HG03060 (cell line): Measurements from ENCODE around the gene GAREM1.
"Not testable (repeated sequence)": the region's sequence is repeated elsewhere in the genome, so short reads cannot be mapped to it uniquely, and the experiment has no call there.

ENCODE experiments used
- ATAC-seq: cut with Tn5 transposase; IDR thresholded peaks from one replicate; pipeline ENCODE4 v1.9.1; 2021; ENCODE audit warnings: low read depth, moderate number of reproducible peaks; ENCODE audit not compliant: unreplicated experiment

Gene GAREM1

DNA sequence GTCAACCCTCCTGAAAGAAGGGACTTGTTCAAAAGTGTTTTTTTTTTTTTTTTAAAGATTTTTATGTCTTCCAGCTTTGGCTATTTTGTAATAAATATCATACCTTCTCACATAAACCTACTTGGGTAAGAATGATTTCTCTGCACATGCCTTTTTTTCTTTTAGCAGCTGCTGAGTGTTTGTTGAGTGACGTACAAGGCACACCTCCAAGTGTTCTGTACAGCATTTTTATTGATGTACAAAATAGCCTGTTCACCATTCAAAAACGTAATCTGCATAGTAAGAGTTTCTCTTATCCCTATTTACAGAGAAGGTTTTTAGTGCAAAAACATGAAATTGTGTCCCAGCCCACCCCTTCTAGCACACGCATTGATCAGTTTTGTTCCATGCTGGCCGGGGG is 203.2 kb downstream of the GAREM1 start:
- no peak for ATAC-seq

DNA sequence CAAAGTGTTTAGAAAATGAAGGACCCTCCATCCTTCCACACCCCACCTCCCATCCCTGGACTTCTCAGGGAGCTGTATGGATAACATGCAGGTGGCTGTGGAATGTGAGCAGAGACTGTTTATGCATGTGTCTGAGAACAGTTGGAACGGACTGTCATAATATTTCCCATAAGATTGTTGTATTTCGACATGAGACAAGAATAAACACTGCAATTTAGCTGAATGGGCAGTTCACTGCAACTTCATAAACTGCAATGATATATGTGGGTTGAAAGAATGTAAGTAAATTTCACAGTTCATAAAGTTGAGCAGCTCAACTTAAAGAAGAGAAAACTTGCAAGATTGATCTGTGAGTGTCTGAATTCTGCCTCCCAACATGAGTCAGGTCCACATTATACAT is 206.3 kb downstream of the GAREM1 start:
- no peak for ATAC-seq

DNA sequence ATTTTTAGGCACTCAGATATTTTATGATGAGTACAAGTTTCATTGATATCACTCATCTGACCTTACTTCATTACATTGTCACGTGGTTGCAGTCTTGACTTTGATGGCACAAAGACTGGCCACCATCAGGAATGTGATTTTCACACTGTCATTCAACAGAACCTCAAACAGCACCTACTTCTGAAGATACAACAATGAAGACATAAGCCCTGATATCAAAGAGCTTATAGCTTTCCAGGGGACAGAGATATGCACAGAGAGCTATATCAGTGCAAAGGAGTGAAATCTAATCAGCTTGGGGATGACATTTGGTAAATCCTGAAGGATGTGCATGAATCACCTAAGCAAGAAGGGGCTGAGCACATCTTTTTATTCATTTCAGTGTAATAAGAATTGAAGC is 208.6 kb downstream of the GAREM1 start:
- ATAC-seq: no peak

DNA sequence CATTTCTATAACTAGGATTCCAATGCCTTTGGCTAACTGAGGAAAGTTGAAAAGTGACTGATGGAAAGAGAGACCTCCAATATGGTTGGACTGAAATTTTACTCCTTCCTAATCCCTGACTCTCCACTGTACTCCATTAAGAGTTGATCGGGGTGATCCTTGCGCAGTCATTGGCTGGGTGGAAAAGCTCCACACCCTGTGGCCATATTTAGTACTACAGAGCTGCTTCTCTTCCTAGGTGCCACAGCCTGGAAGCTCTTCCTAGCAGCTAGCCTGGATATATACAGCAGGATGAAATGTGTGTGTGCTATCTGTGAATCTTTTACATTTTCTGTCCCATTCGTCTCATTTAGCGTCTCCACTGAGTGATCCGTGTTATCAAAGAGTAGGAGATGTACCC is 209.7 kb downstream of the GAREM1 start:
- ATAC-seq: no peak

DNA sequence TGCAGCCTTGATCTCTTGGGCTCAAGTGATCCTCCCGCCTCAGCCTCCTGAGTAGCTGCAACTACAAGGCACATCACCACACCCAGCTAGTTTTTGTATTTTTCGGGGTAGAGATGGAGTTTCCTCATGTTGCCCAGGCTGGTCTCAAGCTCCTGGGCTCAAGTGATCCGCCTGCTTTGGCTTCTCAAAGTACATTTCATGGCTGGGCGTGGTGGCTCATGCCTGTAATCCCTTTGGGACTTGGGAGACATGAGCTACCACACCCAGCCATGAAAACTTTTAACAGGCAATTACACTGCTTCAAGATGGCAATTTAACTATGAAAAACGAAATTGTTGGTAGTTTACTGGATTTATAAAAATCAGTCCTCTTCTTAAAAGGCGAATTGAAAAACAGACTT is 211.1 kb downstream of the GAREM1 start:
- no peak for ATAC-seq

DNA sequence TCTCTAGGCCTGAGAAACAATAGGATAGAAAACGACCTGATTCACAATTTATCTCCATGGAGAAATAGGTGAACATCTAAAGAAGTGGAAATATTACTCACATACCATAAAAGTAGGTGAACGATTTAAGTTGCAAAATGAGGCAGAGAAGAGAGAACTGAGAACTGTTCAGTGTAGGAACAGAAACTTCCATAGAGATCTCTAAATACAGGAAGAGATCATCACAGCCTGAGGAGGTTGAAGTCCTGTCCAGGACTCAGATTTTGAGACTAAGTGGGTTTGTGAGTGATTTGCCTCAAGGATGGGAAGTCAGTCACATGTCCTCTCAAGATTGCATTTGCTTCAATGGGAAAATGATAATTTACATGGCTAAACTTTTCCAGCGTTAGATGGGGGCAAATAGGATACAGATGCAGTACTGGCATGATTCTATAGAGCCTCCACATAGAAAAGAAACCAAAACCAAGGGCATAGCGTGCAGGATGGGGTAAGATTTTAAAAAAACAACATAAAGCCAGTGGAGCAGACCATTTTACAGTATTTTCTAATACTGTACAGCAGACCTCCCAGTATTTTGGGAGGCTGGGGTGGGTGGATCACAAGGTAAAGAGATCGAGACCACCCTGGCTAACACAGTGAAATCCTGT is 212.0 kb downstream of the GAREM1 start:
- no peak for ATAC-seq

DNA sequence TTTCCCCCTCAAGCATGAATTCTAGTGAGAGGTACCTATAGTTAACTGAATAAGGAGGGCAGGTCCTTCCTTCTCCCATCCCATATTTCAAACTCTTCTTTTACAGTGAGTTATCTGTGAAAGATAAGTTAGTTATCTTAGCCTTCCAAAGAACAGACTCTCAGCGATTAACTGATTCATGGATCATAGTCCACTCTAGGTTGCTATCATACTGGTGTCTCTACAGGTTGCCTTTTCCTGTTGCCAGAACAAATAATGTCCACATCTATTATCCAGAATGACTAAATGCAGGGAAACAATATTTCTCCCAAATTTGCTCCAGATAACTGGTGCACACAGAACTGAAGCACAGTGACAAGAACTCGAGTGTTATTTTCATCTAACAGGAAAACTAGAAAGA is 212.5 kb downstream of the GAREM1 start:
- ATAC-seq: no peak

DNA sequence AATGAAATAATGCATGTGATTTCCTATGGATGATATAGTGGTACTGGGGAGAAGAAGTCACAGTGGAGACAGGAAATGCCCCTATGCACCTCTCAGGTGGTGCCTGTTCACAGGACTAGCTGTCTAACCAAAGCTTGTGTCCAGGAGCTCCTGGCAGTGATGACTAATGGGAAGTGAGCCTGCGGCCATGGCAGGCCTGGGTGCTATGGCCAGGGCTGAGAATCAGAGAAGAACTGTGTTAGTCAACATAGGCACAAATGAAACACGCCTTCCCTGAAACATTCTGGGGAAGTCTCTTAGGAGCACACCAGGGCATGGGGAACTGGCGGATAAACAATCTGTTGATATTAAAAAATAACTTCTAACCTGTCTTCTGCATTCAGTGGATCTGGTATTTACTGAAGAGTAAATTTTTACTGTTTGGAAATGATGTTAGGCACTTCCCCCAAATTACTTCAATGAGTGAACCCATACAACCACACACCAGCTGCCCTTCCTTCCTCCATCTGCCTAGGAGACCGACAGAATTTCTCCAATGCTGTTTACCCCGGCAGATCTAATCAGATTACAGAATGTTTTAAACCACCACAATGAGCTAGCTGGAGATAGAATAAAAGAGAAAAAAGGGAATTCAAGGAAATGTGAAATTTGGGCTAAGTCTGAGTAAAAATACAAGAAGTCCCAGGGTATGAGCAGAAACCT is 213.4 kb downstream of the GAREM1 start:
- no peak for ATAC-seq

DNA sequence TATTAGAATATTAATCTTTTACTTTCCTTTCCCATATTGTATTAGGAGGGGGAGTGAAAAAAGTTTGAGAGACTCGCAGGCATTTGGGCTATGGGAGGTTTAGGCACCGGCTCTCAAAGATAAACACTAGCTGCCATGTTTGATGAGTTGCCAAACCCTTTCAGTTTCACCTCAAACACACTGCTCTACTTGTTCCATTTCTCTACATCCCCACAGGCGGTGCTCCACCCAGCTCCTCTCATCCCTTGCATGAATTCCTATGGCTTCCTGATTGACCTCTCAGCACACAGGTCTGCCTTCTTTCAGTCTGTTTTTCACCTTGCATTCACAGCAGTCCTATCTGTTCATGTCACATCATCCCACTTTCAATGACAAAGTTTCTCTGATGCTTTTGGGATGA is 215.1 kb downstream of the GAREM1 start:
- no peak for ATAC-seq

DNA sequence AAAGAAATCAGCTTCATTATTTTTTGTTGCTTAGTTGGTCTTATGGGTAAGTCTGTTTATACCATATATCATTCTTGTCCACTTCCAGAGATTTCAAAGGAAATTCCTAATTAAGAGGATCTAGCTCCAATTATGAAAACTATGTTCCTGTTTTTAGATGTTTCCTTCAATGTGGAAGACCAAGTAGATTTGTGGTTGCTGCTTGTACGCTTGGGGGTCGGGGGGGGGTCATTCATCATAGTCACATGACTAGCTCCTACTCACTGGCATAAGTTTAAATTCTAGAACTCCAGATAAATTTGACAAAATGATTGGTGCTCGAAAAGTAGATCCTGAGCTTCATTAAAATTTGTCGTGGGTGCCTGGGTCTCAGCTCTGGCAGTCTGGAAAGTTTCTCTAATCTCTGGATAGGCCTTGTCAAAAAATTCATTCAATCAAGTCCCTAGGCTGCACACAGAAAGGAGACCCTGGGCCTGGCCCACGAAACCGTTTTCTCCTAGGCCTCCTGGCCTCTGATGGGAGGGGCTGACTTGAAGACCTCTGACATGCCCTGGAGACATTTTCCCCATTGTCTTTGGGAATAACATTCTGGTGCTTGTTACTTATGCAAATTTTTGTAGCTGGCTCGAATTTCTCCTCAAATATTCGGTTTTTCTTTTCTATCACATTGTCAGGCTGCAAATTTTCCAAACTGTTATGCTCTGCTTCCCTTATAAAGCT is 218.4 kb downstream of the GAREM1 start:
- no peak for ATAC-seq

DNA sequence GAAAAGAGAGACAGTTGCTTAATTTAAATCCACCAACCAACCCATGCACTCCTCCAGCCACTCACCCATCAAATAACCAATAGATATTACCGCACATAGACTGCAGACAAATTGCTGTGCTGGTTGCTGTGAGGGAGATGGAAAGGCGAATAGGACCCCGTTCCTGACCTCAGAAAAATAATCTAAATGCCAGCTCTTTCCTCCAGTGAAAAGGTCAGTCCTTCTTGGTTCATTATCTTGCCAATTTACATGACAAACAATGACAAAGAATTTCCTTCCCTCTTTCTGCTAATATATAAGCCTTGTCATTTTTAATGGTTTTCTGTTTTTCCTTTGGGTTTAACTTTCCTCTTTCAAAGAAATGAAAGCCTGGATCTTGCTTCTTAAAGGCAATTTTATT is 219.2 kb downstream of the GAREM1 start:
- ATAC-seq: no peak

DNA sequence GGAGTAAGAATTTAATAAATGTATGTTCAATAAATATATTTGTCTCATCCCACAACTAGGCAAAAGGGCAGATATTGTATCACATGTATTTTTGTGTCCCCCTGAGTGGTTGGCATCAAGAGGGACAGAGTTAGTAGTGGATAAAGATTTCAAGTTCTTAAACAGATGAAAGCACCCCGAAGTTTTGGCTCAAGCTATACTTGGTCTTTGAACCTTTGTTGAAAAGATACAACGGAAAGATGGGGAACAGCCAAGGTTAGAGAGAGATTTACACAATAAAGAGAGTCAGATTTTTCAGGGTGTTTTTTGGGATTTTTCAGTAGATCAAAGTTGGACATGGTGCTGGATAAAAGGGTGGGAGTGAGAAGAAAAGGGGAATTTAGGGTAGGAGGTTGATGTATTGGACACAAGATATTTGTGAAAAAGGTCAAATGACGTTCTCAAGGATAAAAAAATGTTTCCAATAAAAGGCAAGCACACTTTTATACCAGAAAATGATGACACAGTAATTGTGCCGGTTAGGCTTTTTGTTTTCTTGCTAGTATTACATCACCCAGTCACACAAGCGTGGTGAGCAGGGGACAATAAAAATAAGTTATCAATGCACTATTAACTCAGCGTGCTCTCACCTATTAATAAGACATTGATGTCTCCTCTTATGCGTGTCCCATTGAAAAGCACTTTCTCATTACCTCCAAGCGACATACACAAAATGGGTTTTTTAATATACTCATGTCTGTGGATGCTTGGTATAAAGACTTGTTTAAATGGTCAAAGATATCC is 221.3 kb downstream of the GAREM1 start:
- no peak for ATAC-seq

DNA sequence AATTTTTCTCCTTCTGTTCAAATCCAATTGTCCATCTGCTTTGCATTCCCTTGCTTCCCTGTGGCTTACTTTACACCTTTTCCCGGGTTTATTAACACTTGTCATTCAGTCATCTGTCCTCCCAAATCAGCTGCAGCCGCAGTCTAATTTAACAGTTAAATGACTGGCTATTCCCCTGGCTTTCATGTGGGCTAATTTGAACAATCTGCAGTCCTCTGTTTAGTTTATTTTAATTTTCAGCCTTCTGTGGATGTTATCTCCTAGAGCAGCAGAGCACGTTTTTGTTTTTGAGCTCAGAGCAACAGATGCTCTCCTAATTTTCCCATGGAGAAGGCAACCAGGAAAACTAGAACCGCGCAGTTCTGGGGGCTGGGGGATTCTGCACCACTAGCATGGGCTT is 225.8 kb downstream of the GAREM1 start:
- no peak for ATAC-seq

DNA sequence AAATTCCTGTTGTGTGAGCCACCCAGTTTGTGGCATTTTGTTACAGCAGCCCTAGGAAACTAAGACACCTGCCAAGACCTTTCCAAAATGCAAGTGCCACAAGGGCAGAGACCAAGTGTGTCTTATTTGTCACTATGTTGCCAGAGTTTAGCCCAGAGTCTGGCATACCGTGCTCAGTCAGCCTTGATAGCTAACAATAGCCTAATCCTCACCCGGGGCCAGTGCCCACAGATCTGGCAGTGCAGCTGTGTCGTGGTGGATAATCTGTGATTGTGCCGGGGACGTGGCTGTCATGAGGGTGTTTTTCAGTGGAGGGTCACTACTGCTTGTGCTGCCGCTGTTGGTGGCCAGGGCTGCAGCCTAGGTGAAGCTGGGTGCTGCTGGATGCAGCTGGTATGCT is 227.3 kb downstream of the GAREM1 start:
- no peak for ATAC-seq

DNA sequence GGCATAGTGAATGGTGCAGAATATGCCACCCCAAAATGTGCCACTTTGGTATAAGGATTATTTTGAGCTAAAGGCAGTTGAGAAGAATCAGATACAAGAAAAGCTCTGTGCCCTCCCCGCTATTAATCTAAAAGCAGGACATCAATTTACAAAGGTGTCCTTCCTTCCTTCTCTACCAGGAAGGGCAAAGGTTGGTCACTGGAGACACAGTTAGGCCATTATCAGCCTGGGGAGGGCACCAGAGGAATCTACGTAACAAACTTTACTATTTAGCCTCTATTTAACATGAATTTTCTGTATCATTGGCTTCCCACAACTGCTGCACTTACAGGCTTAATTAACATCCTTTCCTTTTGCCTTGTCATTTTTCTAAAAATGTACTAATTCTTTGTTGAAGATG is 228.3 kb downstream of the GAREM1 start:
- ATAC-seq: no peak

DNA sequence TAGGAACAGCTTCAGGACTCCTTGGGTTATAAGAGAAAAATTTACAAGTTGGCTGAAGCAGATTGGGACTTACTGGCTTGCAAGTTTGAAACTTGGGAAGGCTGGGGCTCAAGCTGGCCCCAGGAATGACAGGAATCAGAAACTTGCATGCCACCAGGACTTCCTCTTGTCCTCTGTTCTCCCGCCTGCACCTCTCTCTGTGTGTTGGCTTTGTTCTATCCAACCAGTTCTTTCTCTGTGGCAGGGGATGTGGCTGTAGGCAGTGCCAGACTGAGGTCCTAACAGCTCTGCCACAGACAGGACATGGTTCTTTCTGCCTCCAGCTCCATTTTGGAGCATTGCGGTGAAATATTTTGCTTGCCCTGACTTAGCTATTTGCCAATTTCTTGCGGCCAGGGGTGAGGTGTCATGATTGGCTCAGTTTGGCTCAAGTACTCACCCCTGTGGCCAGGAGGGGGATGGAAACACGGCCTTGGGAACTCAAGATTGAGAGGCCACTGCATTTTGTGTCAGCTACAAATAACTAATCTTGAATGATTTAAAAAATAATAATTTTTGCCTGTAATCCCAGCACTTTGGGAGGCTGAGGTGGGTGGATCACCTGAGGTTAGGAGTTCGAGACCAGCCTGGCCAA is 231.9 kb downstream of the GAREM1 start:
- ATAC-seq: no peak

DNA sequence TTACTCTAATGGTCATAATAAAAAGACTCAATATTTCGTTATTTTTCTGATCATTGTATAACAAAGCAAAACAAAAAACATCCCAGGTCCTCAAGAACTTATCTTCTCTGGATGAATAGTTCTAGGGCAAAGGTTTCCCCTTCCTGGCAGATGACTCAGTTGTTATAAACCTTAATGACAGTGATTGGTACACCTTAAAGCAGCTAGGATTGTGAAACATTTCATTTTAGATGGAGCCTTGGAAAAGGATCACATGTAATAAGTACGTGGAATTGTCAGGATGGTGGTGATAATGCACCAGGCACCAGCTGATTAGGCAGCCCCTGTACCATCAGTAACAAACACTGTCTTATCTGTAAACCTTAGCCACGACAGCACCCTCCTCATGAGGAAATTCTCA is 233.6 kb downstream of the GAREM1 start:
- no peak for ATAC-seq

DNA sequence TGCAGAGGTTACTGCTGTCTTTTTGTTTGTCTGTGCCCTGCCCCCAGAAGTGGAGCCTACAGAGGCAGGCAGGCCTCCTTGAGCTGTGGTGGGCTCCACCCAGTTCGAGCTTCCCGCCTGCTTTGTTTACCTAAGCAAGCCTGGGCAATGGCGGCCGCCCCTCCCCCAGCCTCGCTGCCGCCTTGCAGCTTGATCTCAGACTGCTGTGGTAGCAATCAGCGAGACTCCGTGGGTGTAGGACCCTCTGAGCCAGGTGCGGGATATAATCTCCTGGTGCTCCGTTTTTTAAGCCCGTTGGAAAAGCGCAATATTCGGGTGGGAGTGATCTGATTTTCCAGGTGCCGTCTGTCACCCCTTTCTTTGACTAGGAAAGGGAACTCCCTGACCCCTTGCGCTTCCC is 237.3 kb downstream of the GAREM1 start:
- not testable (repeated sequence) for ATAC-seq

DNA sequence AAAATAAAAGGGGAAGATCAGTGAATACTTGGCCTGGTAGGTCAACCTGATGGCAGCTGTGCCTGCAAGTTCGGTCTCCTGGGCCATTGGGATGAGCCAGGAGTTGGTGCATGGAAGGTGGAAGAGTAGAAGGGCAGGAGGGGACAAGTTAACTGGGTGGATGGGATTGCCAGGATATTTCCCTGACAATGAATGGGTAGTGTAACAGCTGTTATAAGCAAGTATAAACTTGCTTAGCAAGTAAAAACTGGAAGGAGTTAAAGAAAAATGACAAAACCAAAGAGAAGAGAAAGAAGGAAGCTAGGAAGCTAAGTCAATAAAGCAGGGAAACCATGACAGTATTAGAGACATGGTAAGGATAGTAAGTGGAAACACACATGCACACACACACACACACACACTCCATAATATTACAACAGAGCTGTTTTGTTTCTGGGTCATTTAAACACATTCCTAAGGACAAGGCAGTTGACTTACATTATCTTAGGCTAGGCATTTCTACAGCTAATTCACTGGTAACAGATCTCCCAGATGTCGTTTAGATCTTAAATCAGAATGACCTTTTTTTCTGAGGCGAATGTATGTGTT is 251.2 kb downstream of the GAREM1 start:
- ATAC-seq: no peak

DNA sequence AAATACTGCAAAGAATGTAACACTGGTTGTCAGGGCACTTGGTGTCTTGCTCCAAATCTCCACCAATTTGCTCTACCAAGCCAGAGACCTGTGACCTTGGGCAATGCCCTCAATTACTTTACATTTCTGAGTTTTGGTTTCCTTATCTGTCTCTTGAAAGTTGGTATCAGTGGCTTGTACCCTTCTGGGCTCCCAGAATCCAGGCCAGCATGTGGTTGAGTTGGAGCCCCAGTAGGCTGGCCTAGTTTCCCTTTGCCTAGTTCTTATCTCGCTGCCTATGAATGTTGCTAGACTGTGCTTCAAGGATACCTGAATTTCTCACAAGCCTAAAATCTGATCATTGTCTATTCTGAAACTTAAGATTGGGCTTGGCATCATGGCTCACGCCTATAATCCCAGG is 254.3 kb downstream of the GAREM1 start:
- ATAC-seq: no peak
